ENCODE results near the gene ZNF778.

DNA sequence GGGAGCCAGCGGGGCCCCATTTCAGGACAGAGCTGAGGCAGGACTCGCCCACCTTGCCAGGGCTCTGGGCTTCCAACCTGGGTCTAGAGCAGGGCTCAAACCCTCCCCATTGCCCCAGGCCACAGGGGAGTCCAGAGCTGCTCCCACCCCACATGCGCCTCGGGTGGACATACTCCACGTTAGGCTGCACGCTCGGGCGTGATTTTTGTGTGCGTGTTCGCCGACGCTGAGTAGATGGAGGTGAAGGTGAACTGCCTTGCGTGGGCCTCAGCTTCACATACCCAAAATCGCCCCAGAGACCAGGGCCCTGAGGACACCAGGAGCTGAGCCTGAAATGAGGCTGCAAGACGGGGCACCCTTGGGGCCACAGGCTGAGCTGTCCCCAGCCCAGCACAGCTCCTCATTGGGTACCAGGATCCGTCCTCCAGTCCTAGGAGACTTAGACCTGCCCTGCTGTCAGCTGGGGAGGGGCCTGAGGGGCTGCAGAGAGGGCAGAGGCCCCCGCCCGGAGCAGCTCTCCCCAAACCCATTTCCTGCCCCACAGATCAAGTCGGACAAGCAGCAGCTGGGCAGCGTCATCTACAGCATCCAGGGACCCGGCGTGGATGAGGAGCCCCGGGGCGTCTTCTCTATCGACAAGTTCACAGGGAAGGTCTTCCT, 37.7 kb upstream of the ZNF778 start:
- TF ChIP-seq, protein P1, sequence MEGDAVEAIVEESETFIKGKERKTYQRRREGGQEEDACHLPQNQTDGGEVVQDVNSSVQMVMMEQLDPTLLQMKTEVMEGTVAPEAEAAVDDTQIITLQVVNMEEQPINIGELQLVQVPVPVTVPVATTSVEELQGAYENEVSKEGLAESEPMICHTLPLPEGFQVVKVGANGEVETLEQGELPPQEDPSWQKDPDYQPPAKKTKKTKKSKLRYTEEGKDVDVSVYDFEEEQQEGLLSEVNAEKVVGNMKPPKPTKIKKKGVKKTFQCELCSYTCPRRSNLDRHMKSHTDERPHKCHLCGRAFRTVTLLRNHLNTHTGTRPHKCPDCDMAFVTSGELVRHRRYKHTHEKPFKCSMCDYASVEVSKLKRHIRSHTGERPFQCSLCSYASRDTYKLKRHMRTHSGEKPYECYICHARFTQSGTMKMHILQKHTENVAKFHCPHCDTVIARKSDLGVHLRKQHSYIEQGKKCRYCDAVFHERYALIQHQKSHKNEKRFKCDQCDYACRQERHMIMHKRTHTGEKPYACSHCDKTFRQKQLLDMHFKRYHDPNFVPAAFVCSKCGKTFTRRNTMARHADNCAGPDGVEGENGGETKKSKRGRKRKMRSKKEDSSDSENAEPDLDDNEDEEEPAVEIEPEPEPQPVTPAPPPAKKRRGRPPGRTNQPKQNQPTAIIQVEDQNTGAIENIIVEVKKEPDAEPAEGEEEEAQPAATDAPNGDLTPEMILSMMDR (CRISPR knock-in tag; IDR thresholded peaks at IDR 0.05), result no peak
- no peak for TF ChIP-seq IKZF1 (IDR thresholded peaks at IDR 0.05)
- no peak for TF ChIP-seq MYC (CRISPR knock-in tag; IDR thresholded peaks at IDR 0.05; ENCODE audit: borderline replicate concordance)
- TF ChIP-seq FOXA1 (IDR thresholded peaks at IDR 0.05), result no peak
- TF ChIP-seq FOXA1 (CRISPR knock-in tag; IDR thresholded peaks at IDR 0.05), result no peak
- no peak for TF ChIP-seq TAF1 (CRISPR knock-in tag; IDR thresholded peaks at IDR 0.05)

Measured in HepG2 (cell line).